HFFc6 (cell line): ENCODE results near the gene GHR. TPM values are rescaled to one million over a fixed set of nuclear protein-coding genes. Genes with fewer than 3 reads are reported as not detected.

ENCODE experiments used
- DNase-seq: peaks from one replicate; pipeline ENCODE4 v3.0.0-alpha.2; 2018
- H3K27ac Mint-ChIP-seq: 2 replicates; pipeline ENCODE4 v1.8.0; 2020; ENCODE audit warnings: mild to moderate bottlenecking, mixed read lengths
- H3K27me3 Mint-ChIP-seq: 2 replicates; pipeline ENCODE4 v1.8.0; 2021; ENCODE audit warnings: mild to moderate bottlenecking, moderate library complexity, mixed read lengths; ENCODE audit not compliant: insufficient read depth
- H3K36me3 Mint-ChIP-seq: 2 replicates; pipeline ENCODE4 v1.8.0; 2021; ENCODE audit warnings: low read depth, mixed read lengths
- H3K4me1 Mint-ChIP-seq: 2 replicates; pipeline ENCODE4 v1.8.0; 2020; ENCODE audit warnings: low read depth, mixed read lengths
- H3K4me3 Mint-ChIP-seq: 2 replicates; pipeline ENCODE4 v1.8.0; 2020; ENCODE audit warnings: mild to moderate bottlenecking, moderate library complexity, mixed read lengths
- H3K9me3 Mint-ChIP-seq: 2 replicates; pipeline ENCODE4 v1.8.0; 2020; ENCODE audit warnings: mild to moderate bottlenecking, mixed read lengths
- total RNA-seq, 6 experiments: library from RNA; stranded (reverse); fragmentation: NEBNext Ultra II Directional; extraction: Animal tissue kit (Norgen Biotek cat#: 25700); gene quantifications; 2 replicates in 1 of 6; 3 replicates in 5 of 6; pipeline ENCODE4 v1.2.3, GENCODE V29; 2021
- TF ChIP-seq, protein P1 (sequence below): fragments of 200-600 bp; sonication (generic); IDR thresholded peaks from 2 replicates; pipeline ENCODE4 v1.5.0; 2021; ENCODE audit warnings: antibody characterized with exemption, mild to moderate bottlenecking

Gene GHR
- total RNA-seq, 6 experiments from 2014 or later: 1.3 to 2.1 (median 1.6) TPM

DNA sequence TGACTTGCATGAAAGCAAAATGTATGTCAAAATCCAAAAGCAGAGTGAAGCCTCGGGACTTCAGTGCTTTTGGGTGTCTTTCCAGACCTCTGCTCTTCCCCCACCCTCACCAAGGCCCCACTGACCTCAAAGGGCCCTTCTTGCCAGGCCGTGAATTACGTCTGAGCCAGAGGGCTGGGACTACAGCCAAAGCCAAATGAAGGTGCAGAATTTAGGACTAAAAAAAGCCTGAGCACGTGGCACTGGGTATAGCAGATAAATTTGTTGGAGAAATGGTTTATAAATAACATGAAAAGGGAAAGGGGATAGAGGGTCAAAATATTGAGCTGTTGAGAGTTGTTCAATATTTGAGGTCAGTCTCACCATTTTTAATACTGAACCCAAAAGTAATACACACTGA lies 163.4 kb downstream of the GHR start:
- TF ChIP-seq, protein P1, sequence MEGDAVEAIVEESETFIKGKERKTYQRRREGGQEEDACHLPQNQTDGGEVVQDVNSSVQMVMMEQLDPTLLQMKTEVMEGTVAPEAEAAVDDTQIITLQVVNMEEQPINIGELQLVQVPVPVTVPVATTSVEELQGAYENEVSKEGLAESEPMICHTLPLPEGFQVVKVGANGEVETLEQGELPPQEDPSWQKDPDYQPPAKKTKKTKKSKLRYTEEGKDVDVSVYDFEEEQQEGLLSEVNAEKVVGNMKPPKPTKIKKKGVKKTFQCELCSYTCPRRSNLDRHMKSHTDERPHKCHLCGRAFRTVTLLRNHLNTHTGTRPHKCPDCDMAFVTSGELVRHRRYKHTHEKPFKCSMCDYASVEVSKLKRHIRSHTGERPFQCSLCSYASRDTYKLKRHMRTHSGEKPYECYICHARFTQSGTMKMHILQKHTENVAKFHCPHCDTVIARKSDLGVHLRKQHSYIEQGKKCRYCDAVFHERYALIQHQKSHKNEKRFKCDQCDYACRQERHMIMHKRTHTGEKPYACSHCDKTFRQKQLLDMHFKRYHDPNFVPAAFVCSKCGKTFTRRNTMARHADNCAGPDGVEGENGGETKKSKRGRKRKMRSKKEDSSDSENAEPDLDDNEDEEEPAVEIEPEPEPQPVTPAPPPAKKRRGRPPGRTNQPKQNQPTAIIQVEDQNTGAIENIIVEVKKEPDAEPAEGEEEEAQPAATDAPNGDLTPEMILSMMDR: no peak
- Mint-ChIP-seq H3K4me1 (no peaks in the 10 kb centered on the region), H3K27me3 (peaks cover 2% of the 10 kb centered on the region; the same call in 1 of the 2 replicates), H3K27ac (no peak overlapping the region), H3K4me3 (no peak overlapping the region), H3K36me3 (no peaks in the 10 kb centered on the region), H3K9me3 (no peaks in the 10 kb centered on the region)
- no peak for DNase-seq

DNA sequence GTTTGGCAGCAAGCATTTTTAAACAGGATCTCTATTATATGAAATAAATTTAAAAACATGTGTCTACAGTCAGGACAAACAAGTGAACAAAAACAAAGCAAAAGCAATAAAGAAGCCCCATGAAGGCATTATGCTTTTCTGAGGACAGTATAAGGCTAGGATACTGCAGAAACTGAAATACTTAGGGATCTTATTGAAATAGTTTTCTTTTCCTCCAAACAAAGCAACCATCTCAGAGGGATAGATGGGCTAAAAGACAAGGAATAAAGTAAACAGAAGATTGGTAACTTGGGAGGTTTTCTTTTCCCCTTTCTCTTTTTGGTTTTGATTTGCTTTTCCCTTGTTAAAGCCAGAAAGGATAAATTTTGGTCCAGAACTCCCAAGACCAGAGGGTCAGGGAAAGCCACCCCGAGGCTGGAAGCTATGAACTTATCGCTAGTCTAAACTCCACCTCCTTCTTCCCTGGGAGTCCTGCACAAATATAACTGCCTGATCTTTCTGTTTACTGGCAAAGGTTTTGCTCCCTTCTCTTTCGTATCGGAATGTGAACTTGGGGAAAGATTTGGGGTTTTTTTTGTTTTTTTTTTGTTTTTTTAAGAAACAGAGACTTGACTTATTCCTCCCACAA lies 164.0 kb downstream of the GHR start:
- no peak overlapping the region for H3K4me3 Mint-ChIP-seq
- no peak for DNase-seq
- peaks cover 2% of the 10 kb centered on the region; the same call in 1 of the 2 replicates for H3K27me3 Mint-ChIP-seq
- H3K27ac Mint-ChIP-seq: no peak overlapping the region
- TF ChIP-seq, protein P1: no peak
- no peaks in the 10 kb centered on the region for H3K4me1 Mint-ChIP-seq
- no peaks in the 10 kb centered on the region for H3K36me3 Mint-ChIP-seq
- H3K9me3 Mint-ChIP-seq: no peaks in the 10 kb centered on the region

DNA sequence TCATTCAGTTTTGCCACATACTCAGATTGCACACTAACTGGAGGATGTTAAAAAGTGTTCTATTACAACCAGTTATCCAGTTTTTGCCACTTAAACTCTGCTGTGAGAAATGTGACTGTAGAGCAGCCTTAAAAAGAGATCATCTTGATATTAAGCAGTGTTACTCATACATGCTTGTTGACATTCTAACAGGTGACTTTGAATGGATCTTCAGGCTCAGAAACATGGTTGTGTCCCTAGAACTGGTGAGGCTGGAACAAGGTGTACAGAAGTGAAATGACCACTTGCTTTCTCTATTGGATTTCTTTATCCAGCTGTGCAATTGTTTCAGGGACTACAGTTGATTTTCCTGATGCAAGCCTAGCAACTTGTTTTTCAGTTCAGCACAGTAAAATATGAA lies 167.3 kb downstream of the GHR start:
- H3K4me1 Mint-ChIP-seq: no peaks in the 10 kb centered on the region
- TF ChIP-seq, protein P1: no peak
- no peaks in the 10 kb centered on the region for H3K9me3 Mint-ChIP-seq
- H3K4me3 Mint-ChIP-seq: no peak overlapping the region
- no peaks in the 10 kb centered on the region for H3K36me3 Mint-ChIP-seq
- DNase-seq: no peak
- H3K27ac Mint-ChIP-seq: no peak overlapping the region
- peaks cover 2% of the 10 kb centered on the region; the same call in 1 of the 2 replicates for H3K27me3 Mint-ChIP-seq

DNA sequence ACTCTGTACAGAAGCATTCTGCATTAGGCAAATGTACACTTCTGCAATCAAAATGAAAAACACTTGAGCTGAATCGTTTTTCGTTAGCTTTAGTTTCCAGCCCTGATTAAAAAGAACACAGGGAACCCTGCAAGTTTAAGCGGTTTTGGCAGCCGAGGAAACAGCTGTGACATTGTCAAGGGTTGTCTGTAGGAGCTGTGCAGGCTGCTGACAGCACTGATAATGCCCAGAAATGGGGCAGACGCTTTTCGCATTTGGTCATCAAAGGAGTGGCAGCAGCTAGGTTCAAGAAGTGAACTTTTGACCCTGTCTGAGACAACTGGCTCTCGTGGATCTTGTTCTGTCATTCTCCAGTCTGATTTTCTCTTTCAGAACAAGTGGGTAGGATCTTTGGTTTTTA lies 167.8 kb downstream of the GHR start:
- no peak for DNase-seq
- H3K4me1 Mint-ChIP-seq: no peaks in the 10 kb centered on the region
- no peak overlapping the region for H3K27ac Mint-ChIP-seq

DNA sequence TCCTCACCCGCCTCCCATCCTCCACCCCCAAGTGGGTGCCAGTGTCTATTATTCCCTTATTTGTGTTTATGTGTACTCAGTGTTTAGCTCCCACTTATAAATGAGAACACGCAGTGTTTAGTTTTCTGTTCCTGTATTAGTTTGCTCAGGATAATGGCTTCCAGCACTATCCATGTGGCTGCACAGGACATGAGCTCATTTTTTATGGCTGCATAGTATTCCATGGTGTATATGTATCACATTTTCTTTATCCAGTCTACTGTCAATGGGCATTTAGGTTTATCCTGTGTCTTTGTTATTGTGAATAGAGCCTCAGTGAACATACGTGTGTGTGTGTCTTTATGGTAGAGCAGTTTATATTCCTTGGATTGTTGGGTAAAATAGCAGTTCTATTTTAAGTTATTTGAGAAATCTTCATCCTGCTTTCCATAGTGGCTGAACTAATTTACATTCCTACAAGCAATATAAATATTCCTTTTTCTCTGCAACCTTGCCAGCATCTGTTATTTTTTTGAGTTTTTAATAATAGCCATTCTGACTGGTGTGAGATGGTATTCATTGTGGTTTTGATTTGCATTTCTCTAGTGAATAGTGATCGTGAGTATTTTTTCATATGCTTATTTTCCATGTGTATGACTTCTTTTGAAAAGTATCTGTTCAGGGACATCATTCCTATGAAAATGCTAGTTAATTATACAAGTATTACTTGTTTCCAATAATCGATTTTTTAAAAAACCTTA lies 169.3 kb downstream of the GHR start:
- Mint-ChIP-seq H3K4me1 (no peaks in the 10 kb centered on the region), H3K9me3 (no peaks in the 10 kb centered on the region), H3K36me3 (no peaks in the 10 kb centered on the region), H3K4me3 (no peak overlapping the region), H3K27ac (no peak overlapping the region), H3K27me3 (no peaks in the 10 kb centered on the region)
- TF ChIP-seq, protein P1: no peak
- DNase-seq: no peak

More for the DNA sequence above, 167.8 kb downstream of the GHR start:
- peaks cover 2% of the 10 kb centered on the region; the same call in 1 of the 2 replicates for H3K27me3 Mint-ChIP-seq
- TF ChIP-seq, protein P1: no peak
- no peaks in the 10 kb centered on the region for H3K9me3 Mint-ChIP-seq
- H3K4me3 Mint-ChIP-seq: no peak overlapping the region
- H3K36me3 Mint-ChIP-seq: no peaks in the 10 kb centered on the region
